Measurements from ENCODE around the gene SMARCAL1. TPM values are rescaled to one million over a fixed set of nuclear protein-coding genes. Genes with fewer than 3 reads are reported as not detected.

The SMARCAL1 gene
- 12.2 to 16.1 TPM (median 15.6 TPM) in 5 replicates for total RNA-seq (2022; extraction: Qiagen RNA extraction)

DNA sequence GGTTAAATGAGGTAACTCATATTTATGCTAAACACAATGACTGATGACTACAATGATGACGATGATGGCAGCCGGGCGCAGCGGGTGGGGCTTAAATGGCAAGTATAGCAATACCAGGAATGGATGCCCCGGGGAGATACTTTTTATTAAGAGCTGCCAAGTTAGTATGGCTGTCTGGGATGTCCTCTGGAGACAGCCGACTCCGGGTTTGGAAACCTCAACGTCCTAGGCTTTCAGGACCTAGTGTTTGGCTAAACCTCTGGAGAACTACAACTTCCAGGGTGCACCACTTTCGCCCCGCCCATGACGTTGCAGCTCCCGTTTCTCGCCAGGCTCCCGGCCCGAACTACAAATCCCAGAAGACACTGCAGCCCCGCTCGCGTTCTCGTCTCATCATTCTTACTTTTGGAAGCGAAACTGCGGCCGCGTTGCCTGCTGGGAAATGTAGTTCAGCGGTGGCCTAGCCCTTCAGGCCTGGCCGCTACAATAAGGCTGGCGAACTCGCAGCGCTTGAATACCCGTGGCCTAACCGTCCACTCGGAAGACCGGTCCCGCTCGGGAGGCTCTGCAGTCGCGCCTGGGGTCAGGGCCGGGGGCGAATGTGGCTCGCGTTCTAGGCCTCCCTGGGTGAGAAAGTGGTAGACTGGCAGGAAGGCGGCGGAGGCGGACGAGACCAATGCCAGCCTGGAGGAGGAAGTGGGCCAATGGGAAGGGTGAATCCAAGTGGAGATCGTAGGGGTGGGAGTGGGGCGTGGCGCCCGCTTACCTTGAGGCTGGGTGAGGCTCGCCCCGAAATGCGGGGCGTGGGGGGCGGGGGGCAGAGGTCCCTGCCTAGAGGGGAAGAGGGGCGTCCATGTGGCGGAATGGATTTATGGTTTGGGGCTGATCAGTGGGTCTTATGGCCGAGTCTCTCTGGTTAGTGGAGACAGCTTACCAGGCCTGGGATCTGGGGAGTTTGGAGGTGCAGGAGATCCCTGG is at the start of gene SMARCAL1:
Gene SMARCAL1 (plus strand): TSS at position 463 of the 978 bp plus-strand sequence. CDS start 2,221 bp downstream, outside the sequence.

DNA sequence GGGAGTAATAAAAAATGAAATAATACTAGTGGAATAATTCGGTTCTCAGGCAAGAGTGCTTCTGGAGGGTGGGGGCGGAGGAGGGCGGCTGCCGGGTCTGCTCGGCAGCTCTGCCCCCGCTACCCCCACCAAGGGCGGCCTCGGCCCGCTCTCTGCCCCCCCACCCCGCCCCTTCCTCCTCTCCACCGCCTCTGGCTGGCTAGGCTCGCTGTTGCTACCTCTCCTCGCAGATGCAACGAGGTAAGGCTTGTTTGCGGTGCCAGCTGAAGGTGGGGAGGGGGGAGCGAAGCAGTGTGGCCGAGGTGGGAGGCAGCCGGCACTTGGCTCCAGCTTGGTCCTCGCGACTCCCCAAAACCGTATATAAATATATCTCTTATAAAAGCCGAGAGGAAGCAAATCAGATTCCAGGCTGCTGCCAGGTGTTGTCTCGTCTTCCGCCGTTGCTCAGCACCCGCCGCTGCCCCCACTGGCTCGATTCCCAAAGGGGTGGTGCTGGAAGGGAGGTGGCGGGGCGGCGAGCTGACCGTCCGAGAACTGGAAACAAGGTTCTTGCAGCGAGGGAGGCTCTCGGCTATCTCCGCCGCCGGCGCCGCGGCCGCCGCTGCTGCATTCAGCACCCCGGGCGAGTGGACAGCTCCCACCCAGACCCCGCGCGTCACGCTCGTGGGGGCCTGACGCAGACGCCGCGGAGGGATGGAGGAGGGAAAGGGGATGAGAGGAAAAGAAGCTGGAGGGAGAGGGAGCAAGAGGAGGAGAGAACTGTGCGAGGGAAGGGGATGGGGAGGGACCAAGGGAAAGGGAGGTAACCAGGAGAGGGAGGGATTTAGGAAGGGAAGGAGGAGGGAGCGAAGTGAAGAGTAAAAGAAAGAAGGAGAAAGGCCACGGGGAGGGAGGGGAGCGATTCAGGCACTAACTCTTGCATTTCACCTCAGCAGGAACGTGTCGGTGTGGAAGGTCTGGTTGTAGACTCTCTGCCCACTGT is 40.3 kb upstream of the SMARCAL1 start, which contains the start of gene MARCHF4:
Gene MARCHF4 (minus strand): TSS at position 763 of the 982 bp plus-strand sequence. CDS start 2,223 bp downstream, outside the sequence.

DNA sequence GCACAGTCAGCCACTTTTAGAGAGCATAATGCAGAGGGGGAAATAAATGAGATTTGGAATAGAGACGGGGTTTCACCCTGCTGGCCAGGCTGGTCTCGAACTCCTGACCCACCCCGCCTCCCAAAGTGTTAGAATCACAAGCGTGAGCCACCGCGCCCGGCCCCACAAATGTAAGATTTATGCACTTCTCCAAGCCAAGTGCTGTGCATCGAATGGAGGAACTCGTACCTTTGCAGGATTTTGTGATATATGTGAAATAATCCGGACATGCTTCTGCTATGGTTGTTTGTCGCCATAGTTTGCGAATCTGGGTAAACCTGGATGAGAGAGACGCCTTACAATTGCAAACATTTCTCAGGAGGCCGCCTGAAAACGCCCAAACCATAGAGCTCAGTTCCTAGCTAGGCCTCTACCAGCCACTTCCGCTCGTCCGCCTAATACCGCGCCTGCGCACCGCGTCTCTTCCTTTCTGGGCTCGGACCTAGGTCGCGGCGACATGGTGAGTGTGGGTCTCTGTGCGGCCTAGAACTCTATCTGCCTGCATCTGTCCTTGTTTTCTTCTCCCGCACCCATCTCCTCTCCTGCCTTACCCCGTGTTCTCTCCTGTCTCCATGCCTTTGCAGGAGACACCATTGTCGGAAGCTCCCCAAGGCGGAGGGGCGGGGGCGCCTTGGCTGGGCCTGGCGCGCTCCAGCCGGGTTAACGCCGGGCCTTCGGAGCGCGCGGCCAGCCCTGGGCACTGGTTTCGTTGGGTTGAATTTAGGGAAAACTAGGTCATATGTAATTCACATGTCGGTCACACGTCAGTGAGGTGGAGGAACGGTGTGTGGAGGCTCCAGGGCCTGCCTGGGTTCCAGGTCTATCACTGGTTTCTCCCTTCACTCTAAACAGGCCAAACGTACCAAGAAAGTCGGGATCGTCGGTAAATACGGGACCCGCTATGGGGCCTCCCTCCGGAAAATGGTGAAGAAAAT is 86.4 kb downstream of the SMARCAL1 start, which contains the start of gene RPL37A:
Gene RPL37A (plus strand): TSS at position 466 of the 974 bp plus-strand sequence. CDS start 31 bp downstream, at position 497.

Other genes starting within 250 kb of the SMARCAL1 start
- gene MARCHF4, start 40.0 kb upstream of the SMARCAL1 start, total RNA-seq (2022; extraction: Qiagen RNA extraction): 20.0 to 28.3 TPM (median 23.3 TPM) in 5 replicates
- 3,930 to 6,121 TPM (median 4,109 TPM) in 5 replicates for gene RPL37A, start 86.4 kb downstream of the SMARCAL1 start, total RNA-seq (2022; extraction: Qiagen RNA extraction)
- gene IGFBP2, start 220.9 kb downstream of the SMARCAL1 start, total RNA-seq (2022; extraction: Qiagen RNA extraction): 69.4 to 100.0 TPM (median 96.6 TPM) in 5 replicates